NB4 (cell line): ENCODE data around the gene DNAJA3.

ENCODE experiments used
- DNase-seq: peaks from one replicate; pipeline ENCODE4 v3.0.0; 2010; ENCODE audit warnings: low read depth
- H3K4me3 ChIP-seq: one replicate; pipeline ENCODE4 v1.5.1; 2011; ENCODE audit warnings: mild to moderate bottlenecking, low read depth, low read length, moderate library complexity
- MYC ChIP-seq: IDR thresholded peaks from 2 replicates; pipeline ENCODE4 v1.6.1; 2011; ENCODE audit warnings: low read depth, low read length
- POLR2A ChIP-seq: IDR thresholded peaks from 2 replicates; pipeline ENCODE4 v1.6.1; 2011; ENCODE audit warnings: mild to moderate bottlenecking; ENCODE audit not compliant: insufficient read length; ENCODE audit errors: extremely low read depth
- TF ChIP-seq, protein P1 (sequence below): IDR thresholded peaks from one replicate; pipeline ENCODE4 v1.5.1; 2012; ENCODE audit warnings: low read depth, low read length
- TF ChIP-seq, protein P2 (sequence below): IDR thresholded peaks from 2 replicates; pipeline ENCODE4 v1.6.1; 2011; ENCODE audit warnings: low read depth, low read length

Gene DNAJA3

DNA sequence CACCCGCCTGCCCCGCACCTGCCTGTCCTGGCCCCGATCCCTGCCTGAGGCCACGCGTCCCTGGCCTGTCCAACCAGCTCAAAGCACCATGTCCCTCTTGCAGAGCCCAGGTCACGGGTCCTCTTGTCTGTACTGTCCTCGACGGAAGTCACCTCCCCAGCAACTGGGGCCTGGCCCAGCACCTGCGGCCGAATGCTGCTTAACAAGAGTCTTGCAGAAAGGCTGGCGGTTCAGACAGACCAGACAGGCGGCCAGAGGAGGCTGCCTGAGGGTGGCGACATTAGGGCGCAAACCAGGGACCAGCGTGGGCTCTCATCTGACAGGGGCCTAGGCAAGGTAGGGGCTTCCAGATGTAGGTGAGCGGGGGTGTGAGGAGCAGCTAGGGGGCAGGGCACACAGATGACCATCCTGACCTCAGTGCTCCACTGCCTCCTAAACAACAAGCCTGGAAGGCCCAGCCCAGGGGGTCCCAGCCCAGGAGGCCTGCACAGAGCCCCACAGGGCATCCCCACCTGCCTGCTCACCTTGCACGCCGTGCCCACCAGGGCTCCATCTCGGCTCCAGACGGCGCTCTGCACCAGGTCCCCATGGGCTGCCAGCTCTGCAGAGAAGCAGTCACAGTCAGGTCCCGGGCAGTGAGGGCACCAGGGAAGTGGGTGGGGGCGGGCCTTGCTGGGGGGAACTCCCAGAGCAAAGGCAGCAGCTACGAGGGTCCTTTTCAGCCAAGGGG, 20.5 kb upstream of the DNAJA3 start:
- DNase-seq = no peak
- TF ChIP-seq POLR2A = no peak
- TF ChIP-seq, protein P1, sequence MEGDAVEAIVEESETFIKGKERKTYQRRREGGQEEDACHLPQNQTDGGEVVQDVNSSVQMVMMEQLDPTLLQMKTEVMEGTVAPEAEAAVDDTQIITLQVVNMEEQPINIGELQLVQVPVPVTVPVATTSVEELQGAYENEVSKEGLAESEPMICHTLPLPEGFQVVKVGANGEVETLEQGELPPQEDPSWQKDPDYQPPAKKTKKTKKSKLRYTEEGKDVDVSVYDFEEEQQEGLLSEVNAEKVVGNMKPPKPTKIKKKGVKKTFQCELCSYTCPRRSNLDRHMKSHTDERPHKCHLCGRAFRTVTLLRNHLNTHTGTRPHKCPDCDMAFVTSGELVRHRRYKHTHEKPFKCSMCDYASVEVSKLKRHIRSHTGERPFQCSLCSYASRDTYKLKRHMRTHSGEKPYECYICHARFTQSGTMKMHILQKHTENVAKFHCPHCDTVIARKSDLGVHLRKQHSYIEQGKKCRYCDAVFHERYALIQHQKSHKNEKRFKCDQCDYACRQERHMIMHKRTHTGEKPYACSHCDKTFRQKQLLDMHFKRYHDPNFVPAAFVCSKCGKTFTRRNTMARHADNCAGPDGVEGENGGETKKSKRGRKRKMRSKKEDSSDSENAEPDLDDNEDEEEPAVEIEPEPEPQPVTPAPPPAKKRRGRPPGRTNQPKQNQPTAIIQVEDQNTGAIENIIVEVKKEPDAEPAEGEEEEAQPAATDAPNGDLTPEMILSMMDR = no peak
- TF ChIP-seq, protein P2, sequence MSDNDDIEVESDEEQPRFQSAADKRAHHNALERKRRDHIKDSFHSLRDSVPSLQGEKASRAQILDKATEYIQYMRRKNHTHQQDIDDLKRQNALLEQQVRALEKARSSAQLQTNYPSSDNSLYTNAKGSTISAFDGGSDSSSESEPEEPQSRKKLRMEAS = no peak
- no peak for TF ChIP-seq MYC
- H3K4me3 ChIP-seq = no peak overlapping the region

DNA sequence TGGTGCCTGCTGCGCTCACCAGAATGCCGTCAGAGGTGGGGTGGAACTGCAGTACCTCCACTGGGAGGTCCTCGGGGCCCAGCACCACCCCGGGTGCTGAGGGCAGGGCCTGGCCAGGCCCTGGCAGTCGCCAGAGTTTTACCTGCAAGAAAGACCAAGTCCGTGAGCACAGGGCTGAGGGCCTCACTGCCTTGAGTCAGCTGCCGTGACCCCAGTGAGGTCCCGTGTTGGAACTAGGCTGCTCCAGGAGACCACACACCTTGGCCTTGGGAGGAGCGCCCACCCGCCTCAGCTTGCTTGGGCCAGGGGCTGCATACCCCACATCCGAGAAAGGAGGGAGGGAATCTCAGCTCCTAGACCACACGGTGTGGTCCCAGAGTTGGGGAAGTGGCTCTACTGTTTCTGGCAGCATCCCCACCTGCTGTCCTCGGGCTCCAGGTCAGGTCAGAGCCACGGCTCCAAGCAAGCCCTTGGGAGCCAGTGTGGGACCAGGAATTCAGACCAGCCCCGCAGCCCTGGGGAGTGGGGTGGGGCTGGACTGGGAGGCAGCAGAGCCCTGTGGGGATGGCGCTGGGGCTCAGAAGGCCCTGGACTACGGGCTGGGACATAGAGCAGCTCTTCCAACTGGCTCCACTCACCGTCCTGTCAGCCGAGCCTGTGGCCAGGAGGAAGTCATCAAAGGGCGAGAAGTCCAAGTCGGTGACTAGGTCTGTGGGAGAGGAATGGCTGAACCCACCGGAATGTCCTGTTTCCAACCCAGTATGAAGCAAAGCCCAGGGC, 17.9 kb upstream of the DNAJA3 start:
- no peak overlapping the region for H3K4me3 ChIP-seq
- TF ChIP-seq MYC (no peak), POLR2A (no peak)
- TF ChIP-seq, protein P2 = no peak
- TF ChIP-seq, protein P1 = no peak
- peak; percentile 0 for DNase-seq

GRCh38 chr16:4408323-4408690, 17.4 kb upstream of the DNAJA3 start:
- H3K4me3 ChIP-seq = no peak overlapping the region
- TF ChIP-seq POLR2A = no peak
- no peak for TF ChIP-seq MYC
- TF ChIP-seq, protein P1 = no peak
- TF ChIP-seq, protein P2 = no peak
- DNase-seq = peak; percentile 0

GRCh38 chr16:4409081-4409932, 16.4 kb upstream of the DNAJA3 start:
- DNase-seq = no peak
- no peak overlapping the region for H3K4me3 ChIP-seq
- TF ChIP-seq POLR2A = no peak
- TF ChIP-seq, protein P1 = peak; percentile 9

DNA sequence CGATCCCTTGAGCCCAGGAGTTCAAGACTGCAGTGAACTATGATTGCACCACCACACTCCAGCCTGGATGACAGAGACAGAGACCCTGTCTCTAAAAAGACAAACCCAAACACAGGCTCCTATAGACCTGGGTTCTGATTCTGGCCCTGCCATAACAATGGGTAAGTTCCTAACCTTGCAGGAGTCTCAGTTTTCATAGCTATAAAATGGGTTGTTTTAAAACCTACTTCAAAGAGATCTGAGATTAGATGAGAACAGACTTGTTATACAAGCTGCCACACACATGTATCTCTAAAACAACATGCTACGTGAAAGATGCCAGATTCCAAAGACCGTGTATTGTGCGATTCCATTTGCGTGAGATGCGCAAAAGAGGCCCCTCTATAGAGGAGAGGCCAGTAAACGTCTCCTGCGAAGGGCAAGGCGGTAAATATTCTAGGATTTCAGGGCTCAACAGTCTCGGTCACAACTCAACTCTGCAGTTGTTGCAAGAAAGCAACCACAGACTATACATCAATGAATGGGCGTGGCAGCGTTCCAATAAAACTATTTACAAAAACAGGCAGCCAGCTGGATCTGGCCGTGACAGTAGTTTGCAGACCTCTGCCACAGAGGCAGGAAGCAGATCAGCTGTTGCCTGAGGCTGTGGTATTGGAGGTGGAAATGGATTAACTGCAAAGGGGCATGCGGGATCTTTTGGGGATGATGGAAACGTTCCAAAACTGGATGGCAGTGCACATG, 15.2 kb upstream of the DNAJA3 start:
- no peak overlapping the region for H3K4me3 ChIP-seq
- TF ChIP-seq POLR2A (no peak), MYC (no peak)
- TF ChIP-seq, protein P1 = no peak
- TF ChIP-seq, protein P2 = no peak
- no peak for DNase-seq
